Fibroblast of mammary gland (primary cell): ENCODE measurements around the gene KIAA0825.

Experiments
- DNase-seq: peaks from one replicate; pipeline ENCODE4 v3.0.0-alpha.2; 2010; ENCODE audit warnings: low read depth
- H3K4me3 ChIP-seq: 2 replicates; pipeline ENCODE4 v1.5.1; 2011; ENCODE audit warnings: low read depth, mild to moderate bottlenecking, low read length, moderate library complexity; ENCODE audit not compliant: control insufficient read depth
- TF ChIP-seq, protein P1 (sequence below): conservative IDR thresholded peaks from 2 replicates; pipeline ENCODE4 v1.5.1; 2011; ENCODE audit warnings: low read depth, low read length, inconsistent platforms; ENCODE audit not compliant: control insufficient read depth, insufficient read depth

The KIAA0825 gene

DNA sequence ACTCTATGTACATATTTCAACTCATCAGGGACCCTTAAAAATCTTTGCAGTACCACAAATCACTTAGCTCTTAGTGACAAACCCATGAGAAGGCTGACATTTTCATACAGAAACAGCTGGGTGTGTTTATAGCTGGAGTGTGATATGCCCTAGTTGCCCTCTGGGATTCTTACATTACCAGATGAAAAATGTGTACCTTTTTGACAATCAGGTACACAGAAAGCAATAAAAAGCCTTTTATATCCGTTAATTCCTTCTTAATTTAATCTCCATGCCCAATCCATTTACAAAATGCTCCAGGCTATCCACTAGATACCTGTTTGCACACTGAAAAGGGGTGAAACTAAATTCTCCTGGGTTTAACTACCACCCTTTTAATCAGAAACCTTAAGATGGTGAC, 222.9 kb downstream of the KIAA0825 start:
- TF ChIP-seq, protein P1, sequence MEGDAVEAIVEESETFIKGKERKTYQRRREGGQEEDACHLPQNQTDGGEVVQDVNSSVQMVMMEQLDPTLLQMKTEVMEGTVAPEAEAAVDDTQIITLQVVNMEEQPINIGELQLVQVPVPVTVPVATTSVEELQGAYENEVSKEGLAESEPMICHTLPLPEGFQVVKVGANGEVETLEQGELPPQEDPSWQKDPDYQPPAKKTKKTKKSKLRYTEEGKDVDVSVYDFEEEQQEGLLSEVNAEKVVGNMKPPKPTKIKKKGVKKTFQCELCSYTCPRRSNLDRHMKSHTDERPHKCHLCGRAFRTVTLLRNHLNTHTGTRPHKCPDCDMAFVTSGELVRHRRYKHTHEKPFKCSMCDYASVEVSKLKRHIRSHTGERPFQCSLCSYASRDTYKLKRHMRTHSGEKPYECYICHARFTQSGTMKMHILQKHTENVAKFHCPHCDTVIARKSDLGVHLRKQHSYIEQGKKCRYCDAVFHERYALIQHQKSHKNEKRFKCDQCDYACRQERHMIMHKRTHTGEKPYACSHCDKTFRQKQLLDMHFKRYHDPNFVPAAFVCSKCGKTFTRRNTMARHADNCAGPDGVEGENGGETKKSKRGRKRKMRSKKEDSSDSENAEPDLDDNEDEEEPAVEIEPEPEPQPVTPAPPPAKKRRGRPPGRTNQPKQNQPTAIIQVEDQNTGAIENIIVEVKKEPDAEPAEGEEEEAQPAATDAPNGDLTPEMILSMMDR = no peak
- no peak for DNase-seq
- H3K4me3 ChIP-seq = no peak overlapping the region

DNA sequence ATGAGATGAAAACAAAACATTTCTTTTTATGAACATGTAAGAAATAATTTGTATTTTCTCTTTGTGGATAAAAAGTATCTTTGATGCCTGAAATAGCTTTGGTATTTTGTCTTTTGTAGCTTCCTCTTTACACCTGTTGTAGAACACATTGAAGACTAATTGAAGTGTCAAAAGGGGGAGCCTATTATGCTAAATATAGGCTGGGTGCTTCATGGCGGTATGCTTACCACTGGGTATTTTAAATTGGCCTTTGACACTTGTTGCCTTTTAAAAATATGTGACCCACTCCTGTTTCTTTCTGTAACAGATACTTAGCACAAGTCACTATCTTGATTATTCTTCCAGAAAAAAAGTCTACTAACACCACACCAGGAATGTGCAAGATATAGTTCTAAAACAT, 226.4 kb downstream of the KIAA0825 start:
- DNase-seq = no peak
- TF ChIP-seq, protein P1 = no peak
- H3K4me3 ChIP-seq = no peak overlapping the region

DNA sequence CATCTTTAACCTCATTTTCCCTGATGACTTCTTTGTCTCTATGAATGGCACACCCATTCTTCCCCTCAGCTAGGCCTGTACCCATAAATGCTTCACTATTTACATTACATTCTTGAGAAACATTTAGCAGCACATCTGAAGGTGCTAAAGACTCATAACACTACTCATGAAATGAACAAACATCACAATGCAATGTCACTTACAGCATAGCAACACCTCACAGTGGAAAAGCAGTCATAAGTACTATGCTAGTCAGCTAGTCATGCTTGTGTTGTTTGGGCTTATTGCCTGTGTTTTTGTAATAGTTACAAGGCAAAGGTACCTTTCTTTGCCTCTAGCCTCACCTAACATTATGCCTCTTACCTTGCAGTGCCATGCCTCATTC, 228.9 kb downstream of the KIAA0825 start:
- DNase-seq = no peak
- TF ChIP-seq, protein P1 = no peak
- H3K4me3 ChIP-seq = no peak overlapping the region

DNA sequence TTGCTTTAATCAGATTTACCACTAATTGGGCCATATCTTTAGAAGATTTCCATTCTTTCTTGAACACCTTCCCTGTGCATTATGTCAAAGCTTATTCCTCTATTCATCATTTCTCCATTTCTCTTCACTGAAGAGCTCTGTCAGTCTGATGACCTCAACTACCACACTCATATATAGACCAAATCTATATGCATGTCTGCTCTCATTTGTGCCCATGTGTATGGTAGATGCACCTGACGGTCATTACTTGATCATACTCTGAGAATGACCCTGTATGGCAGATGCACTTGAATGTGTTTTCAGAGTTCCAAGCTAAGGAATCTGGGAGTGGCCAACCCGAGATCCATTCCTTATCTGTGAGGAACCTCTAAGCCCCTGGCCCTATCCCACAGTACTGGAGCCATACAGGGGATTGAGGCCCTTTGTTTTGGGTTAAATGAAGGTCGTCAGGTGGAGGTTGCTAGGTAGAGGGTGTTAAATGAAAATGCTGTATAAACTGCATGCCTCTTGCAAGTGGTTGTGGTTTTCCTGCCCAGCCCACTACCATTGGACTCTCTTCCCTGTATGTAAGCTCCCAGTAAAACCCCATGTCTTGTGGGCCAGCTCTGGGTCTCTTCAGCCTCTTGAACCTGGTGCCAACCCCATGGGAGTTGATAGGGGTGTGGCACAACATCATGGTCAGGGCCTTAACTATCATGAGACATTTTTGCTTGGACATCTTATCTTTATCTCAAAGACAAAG, 229.5 kb downstream of the KIAA0825 start:
- no peak for DNase-seq
- H3K4me3 ChIP-seq = no peak overlapping the region
- TF ChIP-seq, protein P1 = no peak

DNA sequence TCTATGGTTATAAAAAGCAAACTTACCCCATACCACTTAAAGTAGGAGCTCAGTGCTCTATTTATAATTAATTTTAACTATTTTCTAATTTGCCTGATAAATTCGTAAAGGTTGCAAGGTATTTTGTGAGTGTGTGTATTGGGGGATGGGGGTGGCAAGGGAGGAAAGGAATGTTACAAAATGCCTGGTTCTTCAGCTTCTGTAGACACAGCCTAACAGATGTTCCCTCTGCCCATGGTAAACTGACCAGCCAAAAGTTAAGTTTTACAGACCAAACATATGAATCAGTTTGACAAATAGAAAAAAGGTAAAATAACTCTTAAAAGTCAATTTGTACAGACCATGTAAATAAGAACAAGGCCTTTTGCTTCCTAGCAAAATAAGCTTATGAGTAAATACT, 232.6 kb downstream of the KIAA0825 start:
- DNase-seq = no peak
- no peak overlapping the region for H3K4me3 ChIP-seq
- TF ChIP-seq, protein P1 = no peak

- DNase-seq = no peak
- TF ChIP-seq, protein P1 = no peak
- H3K4me3 ChIP-seq = no peak overlapping the region
Measured at GRCh38 chr5:94378062-94378461, 240.3 kb downstream of the KIAA0825 start.

GRCh38 chr5:94376672-94377345, 241.6 kb downstream of the KIAA0825 start:
- TF ChIP-seq, protein P1 = no peak
- DNase-seq = no peak
- no peak overlapping the region for H3K4me3 ChIP-seq
